A673 (cell line): Measurements from ENCODE around the gene SCRN2.

Experiments
- CTCF ChIP-seq: fragments of 300-800, 200-600 bp; sonication (generic); conservative IDR thresholded peaks from 2 replicates; pipeline ENCODE4 v1.5.1; 2017; ENCODE audit warnings: low read depth, mild to moderate bottlenecking, antibody characterized with exemption, low read length, moderate library complexity, mixed read lengths
- EZH2 ChIP-seq: fragments of 200-600 bp; sonication (generic); IDR thresholded peaks from 2 replicates; pipeline ENCODE4 v1.6.1; 2017; ENCODE audit warnings: borderline replicate concordance, low read depth, mild to moderate bottlenecking, mixed read lengths, antibody characterized with exemption, low read length; ENCODE audit not compliant: poor library complexity, severe bottlenecking

- TF ChIP-seq CTCF (no peak), EZH2 (no peak)
These were observed 25.8 kb downstream of the SCRN2 start for GRCh38 chr17:47815106-47815918.
